Adrenal gland (tissue), 5 donors: ENCODE data around the gene FASTK.

ENCODE experiments used
- POLR2A ChIP-seq, 2 donors: fragments of 450-650 bp; IDR thresholded peaks; one replicate each; pipeline ENCODE4 v1.6.1; 2017; ENCODE audit warnings: antibody characterized with exemption in 2 of 2, mild to moderate bottlenecking in 2 of 2, moderate library complexity in 1 of 2
- TF ChIP-seq, protein P1 (sequence below), 6 experiments: fragments of 450-650 bp in 4 of 6; fragments of 200-600 bp in 2 of 6; sonication (generic) in 1 of 6; IDR thresholded peaks; 1 replicate in 5 of 6; 2 replicates in 1 of 6; pipeline versions ENCODE4 v1.5.1 to v1.8.0; 2016 to 2021; ENCODE audit warnings: antibody characterized with exemption in 6 of 6, mild to moderate bottlenecking in 2 of 6, moderate library complexity in 1 of 6
- donor health status: DM: no; HTN: no; CAD: no.

DNA sequence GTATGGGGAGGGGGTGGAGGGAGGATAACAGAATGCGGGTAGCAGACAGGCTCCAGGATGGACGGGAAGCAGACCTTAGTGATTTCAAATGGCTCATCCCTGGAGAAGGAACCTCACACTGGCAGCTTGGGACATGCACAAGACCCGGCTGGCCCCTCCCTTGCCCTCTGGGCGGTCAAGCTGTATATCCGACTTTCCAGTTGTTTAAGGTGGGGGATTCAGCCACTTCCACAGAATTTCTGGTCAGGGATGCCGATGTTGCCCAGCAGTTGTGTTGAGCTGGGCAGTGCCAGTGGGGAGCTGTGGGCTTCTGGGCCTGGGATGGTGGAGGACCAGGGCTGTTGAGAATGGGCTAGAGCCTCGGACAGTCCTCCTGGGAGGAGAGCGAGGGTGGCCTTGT, 48.1 kb upstream of the FASTK start:
- TF ChIP-seq, protein P1, sequence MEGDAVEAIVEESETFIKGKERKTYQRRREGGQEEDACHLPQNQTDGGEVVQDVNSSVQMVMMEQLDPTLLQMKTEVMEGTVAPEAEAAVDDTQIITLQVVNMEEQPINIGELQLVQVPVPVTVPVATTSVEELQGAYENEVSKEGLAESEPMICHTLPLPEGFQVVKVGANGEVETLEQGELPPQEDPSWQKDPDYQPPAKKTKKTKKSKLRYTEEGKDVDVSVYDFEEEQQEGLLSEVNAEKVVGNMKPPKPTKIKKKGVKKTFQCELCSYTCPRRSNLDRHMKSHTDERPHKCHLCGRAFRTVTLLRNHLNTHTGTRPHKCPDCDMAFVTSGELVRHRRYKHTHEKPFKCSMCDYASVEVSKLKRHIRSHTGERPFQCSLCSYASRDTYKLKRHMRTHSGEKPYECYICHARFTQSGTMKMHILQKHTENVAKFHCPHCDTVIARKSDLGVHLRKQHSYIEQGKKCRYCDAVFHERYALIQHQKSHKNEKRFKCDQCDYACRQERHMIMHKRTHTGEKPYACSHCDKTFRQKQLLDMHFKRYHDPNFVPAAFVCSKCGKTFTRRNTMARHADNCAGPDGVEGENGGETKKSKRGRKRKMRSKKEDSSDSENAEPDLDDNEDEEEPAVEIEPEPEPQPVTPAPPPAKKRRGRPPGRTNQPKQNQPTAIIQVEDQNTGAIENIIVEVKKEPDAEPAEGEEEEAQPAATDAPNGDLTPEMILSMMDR (IDR thresholded peaks at IDR 0.05): no peak
- TF ChIP-seq POLR2A (IDR thresholded peaks at IDR 0.05): no peak
